ENCODE data around the gene PTPRM. TPM values are rescaled to one million over a fixed set of nuclear protein-coding genes. Genes with fewer than 3 reads are reported as not detected.
"Not testable (repeated sequence)": the region's sequence is repeated elsewhere in the genome, so short reads cannot be mapped to it uniquely, and the experiment has no call there.

PTPRM gene
- polyA plus RNA-seq, 1 experiment: 81.1 TPM

DNA sequence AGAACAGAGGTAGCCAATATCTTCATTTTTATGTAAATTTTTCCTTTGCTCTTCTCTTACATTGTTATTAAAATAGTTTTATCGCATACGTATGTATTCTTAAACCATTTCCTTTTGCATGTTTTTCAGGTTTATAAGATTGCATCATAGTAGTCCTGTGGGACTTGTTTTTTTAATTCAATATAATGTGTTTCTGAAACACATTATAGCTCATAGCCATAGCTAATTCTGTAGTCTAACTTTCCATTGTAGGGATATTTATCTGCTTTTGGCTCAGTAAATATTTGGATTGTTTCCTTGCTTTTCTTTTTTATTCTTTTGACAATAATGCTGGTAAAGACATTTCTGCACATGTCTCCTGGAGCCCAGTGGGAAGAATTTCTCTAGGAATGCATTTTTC, 484.3 kb downstream of the PTPRM start:
- DNase-seq (ENCODE audit: low read depth, low spot score): no peak

DNA sequence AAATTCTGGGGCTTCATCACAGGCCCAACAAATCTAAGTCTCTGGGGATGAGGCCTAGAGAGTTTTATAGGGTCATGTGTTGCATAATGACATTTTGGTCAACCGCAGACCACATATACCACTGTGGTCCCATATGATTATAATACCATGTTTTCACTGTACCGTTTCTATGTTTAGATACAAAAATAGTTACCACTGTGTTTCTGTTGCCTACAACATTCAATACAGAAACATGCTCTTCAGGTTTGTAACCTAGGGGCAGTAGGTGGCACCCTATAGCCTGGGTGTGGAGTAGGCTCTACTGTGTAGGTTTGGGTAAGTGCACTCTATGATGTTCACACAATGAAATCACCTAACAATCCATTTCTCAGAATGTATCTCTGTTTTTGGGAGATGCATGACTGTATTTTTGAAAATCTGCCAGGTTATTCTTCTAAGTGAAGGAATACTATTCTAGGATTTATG, 485.2 kb downstream of the PTPRM start:
- Histone ChIP-seq H3K9me3 (ENCODE audit: control insufficient read depth, insufficient read depth, low read length) (no peaks in the 10 kb centered on the region), H3K27me3 (ENCODE audit: control insufficient read depth, insufficient read depth, low read length) (no peaks in the 10 kb centered on the region), H3K4me3 (ENCODE audit: low read depth, low read length) (no peak overlapping the region), H3K27ac (ENCODE audit: low read depth, low read length) (no peak overlapping the region)
- TF ChIP-seq, protein P1, sequence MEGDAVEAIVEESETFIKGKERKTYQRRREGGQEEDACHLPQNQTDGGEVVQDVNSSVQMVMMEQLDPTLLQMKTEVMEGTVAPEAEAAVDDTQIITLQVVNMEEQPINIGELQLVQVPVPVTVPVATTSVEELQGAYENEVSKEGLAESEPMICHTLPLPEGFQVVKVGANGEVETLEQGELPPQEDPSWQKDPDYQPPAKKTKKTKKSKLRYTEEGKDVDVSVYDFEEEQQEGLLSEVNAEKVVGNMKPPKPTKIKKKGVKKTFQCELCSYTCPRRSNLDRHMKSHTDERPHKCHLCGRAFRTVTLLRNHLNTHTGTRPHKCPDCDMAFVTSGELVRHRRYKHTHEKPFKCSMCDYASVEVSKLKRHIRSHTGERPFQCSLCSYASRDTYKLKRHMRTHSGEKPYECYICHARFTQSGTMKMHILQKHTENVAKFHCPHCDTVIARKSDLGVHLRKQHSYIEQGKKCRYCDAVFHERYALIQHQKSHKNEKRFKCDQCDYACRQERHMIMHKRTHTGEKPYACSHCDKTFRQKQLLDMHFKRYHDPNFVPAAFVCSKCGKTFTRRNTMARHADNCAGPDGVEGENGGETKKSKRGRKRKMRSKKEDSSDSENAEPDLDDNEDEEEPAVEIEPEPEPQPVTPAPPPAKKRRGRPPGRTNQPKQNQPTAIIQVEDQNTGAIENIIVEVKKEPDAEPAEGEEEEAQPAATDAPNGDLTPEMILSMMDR (IDR thresholded peaks at IDR 0.05; ENCODE audit: low read depth, low read length): no peak
- CTCF ChIA-PET: interaction anchor here (0.6 to 0.8 kb wide), 2 partner anchors 397 to 401 kb away, joined by 3 read pairs; no protein-coding TSS in a partner anchor
- POLR2A ChIA-PET: no interaction called here
- DNase-seq (ENCODE audit: low read depth, low spot score): no peak

More for the DNA sequence above, 484.3 kb downstream of the PTPRM start:
- Histone ChIP-seq H3K9me3 (ENCODE audit: control insufficient read depth, insufficient read depth, low read length) (no peaks in the 10 kb centered on the region), H3K27ac (ENCODE audit: low read depth, low read length) (no peak overlapping the region), H3K27me3 (ENCODE audit: control insufficient read depth, insufficient read depth, low read length) (no peaks in the 10 kb centered on the region), H3K4me3 (ENCODE audit: low read depth, low read length) (no peak overlapping the region)
- ChIA-PET POLR2A (no interaction called here), CTCF (no interaction called here)
- TF ChIP-seq, protein P1 (IDR thresholded peaks at IDR 0.05; ENCODE audit: low read depth, low read length): no peak

DNA sequence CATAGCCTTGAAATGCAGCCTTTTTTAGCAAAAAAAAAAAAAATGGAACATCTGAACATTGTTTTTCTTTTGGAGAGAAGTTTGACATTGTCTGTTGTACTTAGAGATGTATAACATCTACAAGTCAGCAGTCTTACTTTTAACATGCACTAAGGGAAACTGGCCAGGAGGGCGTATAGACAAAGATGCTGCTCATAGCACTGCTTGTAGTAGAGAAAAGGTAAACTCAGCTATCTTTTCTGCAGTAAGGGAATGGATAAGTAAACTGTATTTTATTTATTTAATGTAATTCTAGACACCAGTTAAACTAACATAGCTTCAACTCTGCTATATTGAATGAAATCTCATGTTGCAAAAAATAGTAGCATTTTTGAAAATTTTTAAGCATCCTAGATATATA, 489.6 kb downstream of the PTPRM start:
- TF ChIP-seq, protein P1 (IDR thresholded peaks at IDR 0.05; ENCODE audit: low read depth, low read length): no peak
- no peak overlapping the region for H3K27ac ChIP-seq (ENCODE audit: low read depth, low read length)
- H3K9me3 ChIP-seq (ENCODE audit: control insufficient read depth, insufficient read depth, low read length): no peaks in the 10 kb centered on the region
- DNase-seq (ENCODE audit: low read depth, low spot score): no peak
- ChIA-PET POLR2A (no interaction called here), CTCF (no interaction called here)
- H3K27me3 ChIP-seq (ENCODE audit: control insufficient read depth, insufficient read depth, low read length): no peaks in the 10 kb centered on the region
- no peak overlapping the region for H3K4me3 ChIP-seq (ENCODE audit: low read depth, low read length)

DNA sequence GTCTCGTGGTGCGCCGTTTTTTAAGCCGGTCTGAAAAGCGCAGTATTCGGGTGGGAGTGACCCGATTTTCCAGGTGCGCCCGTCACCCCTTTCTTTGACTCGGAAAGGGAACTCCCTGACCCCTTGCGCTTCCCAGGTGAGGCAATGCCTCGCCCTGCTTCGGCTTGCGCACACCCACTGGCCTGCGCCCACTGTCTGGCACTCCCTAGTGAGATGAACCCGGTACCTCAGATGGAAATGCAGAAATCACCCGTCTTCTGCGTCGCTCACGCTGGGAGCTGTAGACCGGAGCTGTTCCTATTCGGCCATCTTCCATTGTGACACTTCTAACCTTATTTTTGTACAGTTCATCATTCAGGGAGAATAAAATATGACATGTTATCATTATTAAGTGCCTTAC, 496.0 kb downstream of the PTPRM start:
- POLR2A ChIA-PET; CTCF ChIA-PET; H3K9me3 ChIP-seq (ENCODE audit: control insufficient read depth, insufficient read depth, low read length); H3K27ac ChIP-seq (ENCODE audit: low read depth, low read length); H3K4me3 ChIP-seq (ENCODE audit: low read depth, low read length); DNase-seq (ENCODE audit: low read depth, low spot score); H3K27me3 ChIP-seq (ENCODE audit: control insufficient read depth, insufficient read depth, low read length): not testable (repeated sequence)

DNA sequence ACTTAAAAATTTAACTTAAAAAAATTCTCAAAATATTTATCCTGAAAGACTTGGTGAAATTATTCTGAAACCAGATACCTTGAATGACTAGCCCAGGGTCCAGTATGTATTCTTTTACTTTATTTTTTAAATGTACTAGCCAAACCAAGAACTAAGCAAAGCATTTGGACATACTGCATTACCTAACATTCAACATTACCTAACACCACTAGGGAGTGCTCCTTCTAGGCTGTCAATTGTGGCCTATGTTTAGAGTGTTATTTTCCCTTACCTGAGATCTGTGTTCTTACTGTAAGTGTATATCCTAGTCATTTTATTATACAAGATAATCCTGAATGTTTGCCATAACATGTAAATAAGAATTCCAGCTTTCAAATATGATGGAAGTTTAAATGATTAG, 496.6 kb downstream of the PTPRM start:
- TF ChIP-seq, protein P1 (IDR thresholded peaks at IDR 0.05; ENCODE audit: low read depth, low read length): no peak
- ChIA-PET POLR2A (no interaction called here), CTCF (no interaction called here)
- H3K27ac ChIP-seq (ENCODE audit: low read depth, low read length): no peak overlapping the region
- H3K9me3 ChIP-seq (ENCODE audit: control insufficient read depth, insufficient read depth, low read length): no peaks in the 10 kb centered on the region
- no peak for DNase-seq (ENCODE audit: low read depth, low spot score)
- no peak overlapping the region for H3K4me3 ChIP-seq (ENCODE audit: low read depth, low read length)
- no peaks in the 10 kb centered on the region for H3K27me3 ChIP-seq (ENCODE audit: control insufficient read depth, insufficient read depth, low read length)

DNA sequence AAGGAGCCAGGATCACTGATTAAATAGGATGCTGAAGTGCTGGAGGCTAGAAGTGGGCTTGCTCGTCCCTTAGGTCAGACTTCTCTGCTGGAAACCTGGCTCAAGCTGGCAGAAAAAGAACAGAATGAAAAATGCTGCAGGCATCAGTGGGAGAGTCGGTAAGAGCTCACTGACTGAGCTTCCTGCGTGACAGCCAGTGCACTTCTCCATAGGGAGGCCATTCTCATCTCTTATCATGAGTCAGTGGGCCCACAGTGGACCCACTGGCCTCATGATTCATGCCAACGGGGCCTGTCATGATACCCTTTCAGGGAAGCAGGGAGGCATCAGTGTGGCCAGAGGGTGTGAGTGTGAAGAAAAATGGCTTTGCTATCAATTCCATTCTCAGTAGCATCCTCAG, 498.2 kb downstream of the PTPRM start:
- CTCF ChIA-PET: no interaction called here
- H3K9me3 ChIP-seq (ENCODE audit: control insufficient read depth, insufficient read depth, low read length): no peaks in the 10 kb centered on the region
- no peak overlapping the region for H3K27ac ChIP-seq (ENCODE audit: low read depth, low read length)
- H3K4me3 ChIP-seq (ENCODE audit: low read depth, low read length): no peak overlapping the region
- TF ChIP-seq, protein P1 (IDR thresholded peaks at IDR 0.05; ENCODE audit: low read depth, low read length): no peak
- POLR2A ChIA-PET: no interaction called here
- no peaks in the 10 kb centered on the region for H3K27me3 ChIP-seq (ENCODE audit: control insufficient read depth, insufficient read depth, low read length)
- DNase-seq (ENCODE audit: low read depth, low spot score): no peak
